Esophagus squamous epithelium (tissue), 4 donors: ENCODE data around the gene CITED4.

Source experiments
- POLR2A ChIP-seq, 4 donors: fragments of 450-650 bp; IDR thresholded peaks; one replicate each; pipeline ENCODE4 v1.6.1; 2017; ENCODE audit warnings: antibody characterized with exemption in 4 of 4, mild to moderate bottlenecking in 4 of 4, moderate library complexity in 3 of 4
- TF ChIP-seq, protein P1 (sequence below), 6 experiments: fragments of 450-650 bp in 4 of 6; fragments of 200-600 bp in 2 of 6; sonication (generic) in 2 of 6; IDR thresholded peaks; one replicate each; pipeline ENCODE4 v1.5.1; 2016 to 2019; ENCODE audit warnings: antibody characterized with exemption in 6 of 6, mild to moderate bottlenecking in 4 of 6, moderate library complexity in 4 of 6

DNA sequence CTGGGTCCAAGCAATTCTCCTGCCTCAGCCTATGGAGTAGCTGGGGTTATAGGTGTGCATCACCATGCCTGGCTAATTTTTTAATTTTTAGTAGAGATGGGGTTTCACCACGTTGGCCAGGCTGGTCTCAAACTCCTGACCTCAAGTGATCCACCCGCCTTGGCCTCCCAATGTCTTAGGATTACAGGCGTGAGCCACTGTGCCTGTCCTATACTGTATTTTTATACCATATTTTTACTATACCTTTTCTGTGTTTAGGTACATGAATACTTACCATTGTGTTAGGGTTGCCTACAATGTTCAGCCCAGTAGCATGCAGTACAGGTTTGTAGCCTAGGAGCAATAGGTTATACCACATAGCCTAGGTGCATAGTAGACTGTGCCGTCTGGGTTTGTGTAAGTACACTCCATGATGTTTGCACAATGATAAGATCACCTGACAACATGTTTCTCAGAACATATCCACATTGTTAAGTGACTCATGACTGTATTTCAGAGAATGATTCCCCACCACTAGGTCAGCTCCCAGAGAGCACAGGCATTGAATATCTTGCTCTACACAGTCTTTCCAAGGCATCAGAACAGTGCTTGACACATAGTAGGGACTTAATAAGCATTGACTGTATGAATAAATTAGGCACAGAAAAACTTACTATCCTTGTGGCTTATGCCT is 6.0 kb upstream of the CITED4 start:
- TF ChIP-seq, protein P1, sequence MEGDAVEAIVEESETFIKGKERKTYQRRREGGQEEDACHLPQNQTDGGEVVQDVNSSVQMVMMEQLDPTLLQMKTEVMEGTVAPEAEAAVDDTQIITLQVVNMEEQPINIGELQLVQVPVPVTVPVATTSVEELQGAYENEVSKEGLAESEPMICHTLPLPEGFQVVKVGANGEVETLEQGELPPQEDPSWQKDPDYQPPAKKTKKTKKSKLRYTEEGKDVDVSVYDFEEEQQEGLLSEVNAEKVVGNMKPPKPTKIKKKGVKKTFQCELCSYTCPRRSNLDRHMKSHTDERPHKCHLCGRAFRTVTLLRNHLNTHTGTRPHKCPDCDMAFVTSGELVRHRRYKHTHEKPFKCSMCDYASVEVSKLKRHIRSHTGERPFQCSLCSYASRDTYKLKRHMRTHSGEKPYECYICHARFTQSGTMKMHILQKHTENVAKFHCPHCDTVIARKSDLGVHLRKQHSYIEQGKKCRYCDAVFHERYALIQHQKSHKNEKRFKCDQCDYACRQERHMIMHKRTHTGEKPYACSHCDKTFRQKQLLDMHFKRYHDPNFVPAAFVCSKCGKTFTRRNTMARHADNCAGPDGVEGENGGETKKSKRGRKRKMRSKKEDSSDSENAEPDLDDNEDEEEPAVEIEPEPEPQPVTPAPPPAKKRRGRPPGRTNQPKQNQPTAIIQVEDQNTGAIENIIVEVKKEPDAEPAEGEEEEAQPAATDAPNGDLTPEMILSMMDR (IDR thresholded peaks at IDR 0.05): no peak
- no peak for TF ChIP-seq POLR2A (IDR thresholded peaks at IDR 0.05)
